ENCODE measurements around the gene SLC66A3.

The SLC66A3 gene

GRCh38 chr2:11155381-11156035, at the start of gene SLC66A3:
TSS of gene SLC66A3 (plus strand) at chr2:11155467. CDS start at chr2:11155547, 80 bp downstream.
- DNase-seq (ENCODE audit: extremely low spot score): no peak
- ChIA-PET CTCF (interaction anchor here (0.7 to 1.5 kb wide), 6 partner anchors 22 to 323 kb away, joined by 3 to 5 read pairs (median 3); a partner anchor contains a TSS), POLR2A (no interaction called here)
- no peak for TF ChIP-seq CTCF (IDR thresholded peaks at IDR 0.05; ENCODE audit: control extremely low read depth, extremely low read depth, low read depth, missing control alignments)

DNA sequence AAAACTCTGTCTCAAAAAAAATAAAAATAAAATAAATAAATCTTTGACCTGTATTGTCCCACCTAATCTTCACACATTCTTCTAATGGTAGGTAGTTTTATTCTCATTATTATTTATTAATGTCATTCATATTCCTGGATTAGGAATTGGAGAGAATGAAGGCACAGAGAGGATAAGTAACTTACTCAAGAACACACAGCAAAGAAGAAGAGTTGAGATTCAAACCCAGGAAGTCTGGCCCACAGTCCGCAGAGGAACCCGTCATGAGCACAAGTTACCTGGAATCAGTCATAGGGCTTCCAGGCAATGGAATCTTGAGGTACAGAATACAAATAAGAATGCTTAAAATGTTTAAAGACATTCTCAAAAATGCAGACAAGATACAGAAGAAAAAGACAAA, 46.3 kb upstream of the SLC66A3 start:
- TF ChIP-seq CTCF (IDR thresholded peaks at IDR 0.05; ENCODE audit: control extremely low read depth, extremely low read depth, low read depth, missing control alignments): no peak
- no peak for DNase-seq (ENCODE audit: extremely low spot score)
- POLR2A ChIA-PET: no interaction called here
- CTCF ChIA-PET: interaction anchor here (1.7 to 2.6 kb wide), 2 partner anchors 11 to 23 kb away, joined by 4 to 7 read pairs; no protein-coding TSS in a partner anchor

DNA sequence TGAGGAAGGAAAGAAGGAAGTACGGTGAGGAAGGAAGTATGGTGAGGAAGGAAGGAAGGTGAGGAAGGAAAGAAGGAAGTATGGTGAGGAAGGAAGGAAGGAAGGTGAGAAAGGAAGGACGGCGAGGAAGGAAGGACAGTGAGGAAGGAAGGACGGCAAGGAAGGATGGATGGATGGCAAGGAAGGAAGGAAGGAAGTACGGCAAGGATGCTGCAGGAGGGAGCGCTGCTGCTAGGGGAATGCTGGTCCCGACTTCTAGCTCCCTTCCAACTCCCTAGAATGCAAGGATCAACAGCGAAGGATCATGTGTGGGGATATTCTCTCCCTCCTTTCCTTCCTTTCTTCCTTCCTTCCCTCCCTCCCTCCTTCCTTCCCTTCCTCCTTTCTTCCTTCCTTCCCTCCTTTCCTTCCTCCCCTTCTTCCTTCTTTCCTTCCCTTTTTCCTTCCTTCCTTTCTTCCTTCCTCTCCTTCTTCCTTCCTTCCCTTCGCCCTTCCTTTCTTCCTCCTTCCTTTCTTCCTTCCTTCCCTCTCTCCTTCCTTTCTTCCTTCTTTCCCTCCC, 42.3 kb upstream of the SLC66A3 start:
- CTCF ChIA-PET: no interaction called here
- POLR2A ChIA-PET: no interaction called here
- TF ChIP-seq CTCF (IDR thresholded peaks at IDR 0.05; ENCODE audit: control extremely low read depth, extremely low read depth, low read depth, missing control alignments): no peak
- DNase-seq (ENCODE audit: extremely low spot score): no peak

GRCh38 chr2:11117776-11118175, 37.5 kb upstream of the SLC66A3 start:
- TF ChIP-seq CTCF (IDR thresholded peaks at IDR 0.05; ENCODE audit: control extremely low read depth, extremely low read depth, low read depth, missing control alignments): no peak
- CTCF ChIA-PET: interaction anchor here (1.1 to 9.0 kb wide), 4 partner anchors 15 to 329 kb away, joined by 3 to 103 read pairs (median 4); a partner anchor contains a TSS
- POLR2A ChIA-PET: no interaction called here
- DNase-seq (ENCODE audit: extremely low spot score): no peak

GRCh38 chr2:11118761-11119160, 36.5 kb upstream of the SLC66A3 start:
- no peak for DNase-seq (ENCODE audit: extremely low spot score)
- TF ChIP-seq CTCF (IDR thresholded peaks at IDR 0.05; ENCODE audit: control extremely low read depth, extremely low read depth, low read depth, missing control alignments): no peak
- ChIA-PET POLR2A (no interaction called here), CTCF (interaction anchor here (1.2 to 9.0 kb wide), 5 partner anchors 10 to 466 kb away, joined by 3 to 103 read pairs (median 6); a partner anchor contains a TSS)

GRCh38 chr2:11121099-11121822, 34.0 kb upstream of the SLC66A3 start:
- DNase-seq (ENCODE audit: extremely low spot score): no peak
- no peak for TF ChIP-seq CTCF (IDR thresholded peaks at IDR 0.05; ENCODE audit: control extremely low read depth, extremely low read depth, low read depth, missing control alignments)
- ChIA-PET POLR2A (interaction anchor here (0.5 kb wide), 1 partner anchor 236 kb away, joined by 6 read pairs; no protein-coding TSS in a partner anchor), CTCF (interaction anchor here (0.9 to 9.0 kb wide), 7 partner anchors 11 to 461 kb away, joined by 3 to 103 read pairs (median 7); a partner anchor contains a TSS)

Data from GM10248 (cell line).